ENCODE results near the gene NOL9.

DNA sequence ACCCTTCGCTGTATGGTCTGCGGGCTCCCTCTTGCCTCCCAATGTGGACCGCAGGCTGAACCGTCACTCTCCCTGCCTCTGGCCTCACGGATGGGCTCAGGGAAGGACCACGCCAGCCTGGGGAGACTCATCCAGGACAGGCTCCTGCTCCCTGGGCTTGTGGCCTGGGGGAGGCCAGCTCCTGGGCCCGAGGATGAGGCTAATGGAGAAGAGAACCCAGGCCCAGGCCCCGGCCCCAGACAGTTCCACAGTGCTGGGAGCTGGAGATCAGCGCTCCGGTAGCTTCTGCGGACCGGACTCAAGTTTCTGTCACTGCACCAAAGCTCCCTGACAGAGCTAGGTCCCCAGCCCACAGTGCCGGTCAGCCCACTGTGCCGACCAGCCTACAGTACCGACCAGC lies 49.4 kb downstream of the NOL9 start:
- TF ChIP-seq, protein P1, sequence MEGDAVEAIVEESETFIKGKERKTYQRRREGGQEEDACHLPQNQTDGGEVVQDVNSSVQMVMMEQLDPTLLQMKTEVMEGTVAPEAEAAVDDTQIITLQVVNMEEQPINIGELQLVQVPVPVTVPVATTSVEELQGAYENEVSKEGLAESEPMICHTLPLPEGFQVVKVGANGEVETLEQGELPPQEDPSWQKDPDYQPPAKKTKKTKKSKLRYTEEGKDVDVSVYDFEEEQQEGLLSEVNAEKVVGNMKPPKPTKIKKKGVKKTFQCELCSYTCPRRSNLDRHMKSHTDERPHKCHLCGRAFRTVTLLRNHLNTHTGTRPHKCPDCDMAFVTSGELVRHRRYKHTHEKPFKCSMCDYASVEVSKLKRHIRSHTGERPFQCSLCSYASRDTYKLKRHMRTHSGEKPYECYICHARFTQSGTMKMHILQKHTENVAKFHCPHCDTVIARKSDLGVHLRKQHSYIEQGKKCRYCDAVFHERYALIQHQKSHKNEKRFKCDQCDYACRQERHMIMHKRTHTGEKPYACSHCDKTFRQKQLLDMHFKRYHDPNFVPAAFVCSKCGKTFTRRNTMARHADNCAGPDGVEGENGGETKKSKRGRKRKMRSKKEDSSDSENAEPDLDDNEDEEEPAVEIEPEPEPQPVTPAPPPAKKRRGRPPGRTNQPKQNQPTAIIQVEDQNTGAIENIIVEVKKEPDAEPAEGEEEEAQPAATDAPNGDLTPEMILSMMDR (IDR thresholded peaks at IDR 0.05): no peak
- no peak for TF ChIP-seq POLR2A (IDR thresholded peaks at IDR 0.05)
